ENCODE results near the gene SOWAHB.
"Not testable (repeated sequence)": the region's sequence is repeated elsewhere in the genome, so short reads cannot be mapped to it uniquely, and the experiment has no call there.

The SOWAHB gene

DNA sequence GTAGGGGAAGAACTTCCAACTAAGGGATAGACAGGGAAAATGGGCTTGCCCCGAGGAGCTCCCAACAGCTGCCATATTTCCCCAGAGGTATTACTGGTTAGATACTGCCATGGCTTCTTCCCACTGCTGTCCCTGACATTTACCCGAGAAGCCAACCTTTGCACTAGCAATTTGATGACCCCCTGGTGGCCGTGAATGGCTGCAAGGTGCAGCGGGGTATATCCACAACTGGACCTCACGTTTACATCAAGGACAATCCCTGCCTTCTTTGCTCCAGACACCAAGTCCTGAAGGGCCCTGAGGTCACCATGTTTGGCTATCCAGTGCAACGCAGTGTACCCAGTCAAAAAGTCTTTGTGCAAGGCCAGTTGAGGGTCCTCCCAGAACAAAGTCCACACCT is 2.3 kb downstream of the SOWAHB start:
- no peak for DNase-seq

- DNase-seq, result no peak
Observed at GRCh38 chr4:76894537-76895255, 3.2 kb downstream of the SOWAHB start.

DNA sequence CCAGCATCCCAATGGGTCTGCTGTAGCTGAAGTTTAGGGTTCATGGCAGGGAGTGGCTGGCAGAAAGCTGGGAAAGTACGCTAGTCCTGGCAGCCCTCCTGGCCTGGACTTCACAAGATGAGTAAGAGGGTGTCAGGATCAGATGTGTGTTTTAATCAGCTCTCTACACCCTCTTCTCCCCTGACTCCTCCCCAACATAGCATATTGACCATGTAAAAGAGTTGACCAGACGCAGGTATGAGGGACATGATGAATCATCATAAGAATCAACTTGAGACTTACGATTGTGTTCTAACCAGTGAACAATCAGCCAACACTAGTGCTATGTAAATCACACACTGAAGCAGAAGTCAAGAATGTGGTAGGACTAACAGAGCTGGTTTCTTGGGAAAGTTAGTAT is 5.3 kb downstream of the SOWAHB start:
- DNase-seq, result no peak

GRCh38 chr4:76892001-76892400 is 5.9 kb downstream of the SOWAHB start:
- no peak for DNase-seq

GRCh38 chr4:76886848-76887441 is 11.0 kb downstream of the SOWAHB start:
- DNase-seq, result no peak

DNA sequence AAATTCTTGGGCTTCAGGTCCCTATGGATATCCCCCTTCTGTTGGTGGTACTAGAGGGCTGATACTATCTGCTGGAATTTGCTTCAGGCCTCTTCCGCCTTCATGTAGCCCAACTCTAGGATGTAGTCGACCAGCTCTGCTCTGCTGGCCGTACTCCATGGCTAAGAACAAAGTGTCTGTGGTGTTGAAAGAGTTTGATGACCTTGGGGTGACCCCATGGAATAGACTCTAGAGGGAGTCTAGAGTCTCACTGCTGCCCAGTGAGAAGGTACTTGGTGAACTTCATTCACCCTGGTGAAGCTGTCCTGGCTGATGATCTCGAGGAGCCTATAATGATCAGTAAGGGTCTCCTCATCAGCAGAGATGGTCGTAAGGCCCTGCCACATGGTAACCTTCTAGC is 11.7 kb downstream of the SOWAHB start:
- DNase-seq, result no peak

DNA sequence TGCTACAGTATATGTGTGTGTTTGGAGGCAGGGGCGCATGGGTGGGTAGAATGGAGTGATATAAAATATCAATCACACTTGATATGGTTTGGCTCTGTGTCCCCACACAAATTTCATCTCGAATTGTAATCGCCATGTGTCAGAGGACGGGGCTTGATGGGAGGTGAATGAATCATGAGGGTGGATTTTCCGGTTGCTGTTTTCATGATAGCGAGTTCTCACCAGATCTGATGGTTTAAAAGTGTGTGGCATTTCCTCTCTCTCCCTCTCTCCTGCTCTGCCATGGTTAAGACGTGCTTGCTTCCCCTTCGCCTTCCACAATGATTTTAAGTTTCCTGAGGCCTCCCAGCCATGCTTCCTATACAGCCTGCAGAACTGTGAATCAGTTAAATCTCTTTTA is 14.8 kb downstream of the SOWAHB start:
- no peak for DNase-seq

DNA sequence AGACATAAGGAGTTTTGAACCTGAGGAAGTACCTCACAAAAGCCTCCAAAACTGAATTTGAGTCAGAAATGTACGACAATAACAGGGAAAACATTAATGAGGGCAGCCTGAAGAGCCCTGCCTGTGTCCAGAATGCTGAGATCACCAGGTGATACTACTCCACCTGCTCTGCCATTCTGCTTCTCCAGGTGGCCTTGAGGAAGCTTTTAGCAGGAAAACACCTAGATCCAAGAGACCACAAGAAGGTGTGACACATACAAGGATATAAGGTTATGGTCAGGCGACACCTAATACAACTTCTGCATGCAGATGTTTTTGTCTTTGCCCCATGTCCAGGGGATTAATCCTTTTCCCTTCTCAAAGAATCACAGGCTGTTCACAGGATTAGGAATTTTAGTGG is 15.3 kb downstream of the SOWAHB start:
- DNase-seq, result no peak

DNA sequence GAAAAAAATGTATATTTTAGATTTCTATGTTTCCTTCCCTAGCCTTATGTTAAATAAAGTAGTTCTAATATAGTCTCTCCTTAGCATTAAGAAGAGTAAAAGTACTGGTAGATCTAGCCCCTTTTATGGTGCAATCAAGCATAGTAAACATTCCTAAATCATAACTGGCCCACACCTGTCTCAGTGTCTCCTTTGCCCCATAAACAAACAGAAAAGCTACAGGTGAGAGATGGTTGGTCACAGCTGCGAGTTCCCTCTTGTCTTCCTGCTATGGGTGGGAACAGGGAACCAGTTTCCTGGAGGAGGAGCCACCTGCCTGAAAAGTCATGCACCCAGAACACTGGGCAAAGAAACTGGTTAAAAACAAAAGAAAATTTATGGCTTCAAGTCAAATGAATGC is 16.6 kb downstream of the SOWAHB start:
- DNase-seq, result peak; percentile 4

DNA sequence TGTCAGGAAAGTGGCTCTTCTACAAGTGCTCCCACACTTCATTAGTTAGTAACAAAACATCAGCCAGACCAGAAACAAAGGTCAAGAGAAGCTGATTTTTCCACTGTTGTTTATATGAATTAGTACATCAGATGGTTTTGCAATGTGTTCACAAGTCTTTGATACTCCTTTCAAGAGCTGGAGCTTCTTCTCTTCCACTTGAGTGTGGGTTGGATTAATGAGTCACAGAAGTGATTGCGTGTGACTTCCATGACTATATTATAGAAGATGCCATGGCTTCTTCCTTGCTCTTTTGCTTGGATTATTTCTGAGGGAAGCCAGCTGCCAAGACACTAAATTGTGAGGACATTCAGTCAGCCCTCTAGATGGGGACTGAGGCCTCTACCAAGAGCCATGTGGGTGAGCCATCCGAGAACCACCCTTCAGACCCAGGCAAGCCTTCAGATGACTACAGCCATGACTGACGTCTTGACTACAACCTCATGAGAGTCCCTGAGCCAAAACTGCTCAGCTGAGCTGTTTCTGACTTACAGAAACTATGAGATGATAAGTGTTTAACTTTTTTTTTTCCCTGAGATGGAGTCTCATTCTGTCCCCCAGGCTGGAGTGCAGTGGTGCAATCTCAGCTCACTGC is 18.1 kb downstream of the SOWAHB start:
- no peak for DNase-seq

- not testable (repeated sequence) for DNase-seq
Observed at GRCh38 chr4:76878641-76879165, 19.2 kb downstream of the SOWAHB start.

- DNase-seq, result no peak
Observed at GRCh38 chr4:76874176-76874575, 23.8 kb downstream of the SOWAHB start.

GRCh38 chr4:76873495-76873894 is 24.4 kb downstream of the SOWAHB start:
- no peak for DNase-seq

- DNase-seq, result no peak
Observed at GRCh38 chr4:76872556-76872955, 25.4 kb downstream of the SOWAHB start.

GRCh38 chr4:76868780-76869179 is 29.2 kb downstream of the SOWAHB start:
- not testable (repeated sequence) for DNase-seq

DNA sequence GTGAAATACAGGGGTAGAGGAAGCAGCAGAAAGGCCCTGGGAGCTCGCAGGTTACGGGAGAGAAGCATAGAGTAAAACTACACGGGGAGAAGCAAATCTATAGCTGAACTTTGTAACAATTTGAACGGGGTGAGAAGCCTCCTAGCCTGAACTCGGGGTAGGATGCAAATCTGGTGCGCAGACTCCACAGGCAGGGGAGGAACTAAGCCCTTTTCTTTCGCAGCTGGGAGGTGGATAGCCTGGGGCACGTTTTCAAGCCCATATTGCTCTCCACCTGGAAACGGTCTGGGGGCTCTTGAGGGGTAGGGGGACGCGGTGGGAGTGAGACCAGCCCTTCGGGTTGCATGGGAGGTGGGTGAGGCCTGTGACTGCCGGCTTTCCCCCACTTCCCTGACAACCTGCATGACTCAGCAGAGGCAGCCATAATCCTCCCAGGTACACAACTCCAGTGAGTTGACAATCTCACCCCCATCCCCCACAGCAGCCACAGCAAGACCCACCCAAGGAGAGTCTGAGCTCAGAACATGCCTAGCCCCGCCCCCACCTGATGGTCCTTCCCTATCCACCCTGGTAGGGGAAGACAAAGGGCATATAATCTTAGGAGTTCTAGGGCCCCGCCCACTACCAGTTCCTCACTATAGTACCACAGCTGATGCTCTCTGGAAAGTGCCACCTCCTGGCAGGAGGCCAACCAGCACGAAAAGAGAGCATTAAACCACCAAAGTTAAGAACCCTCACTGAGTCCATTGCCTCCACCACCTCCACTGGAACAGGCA is 29.9 kb downstream of the SOWAHB start:
- DNase-seq, result no peak

DNA sequence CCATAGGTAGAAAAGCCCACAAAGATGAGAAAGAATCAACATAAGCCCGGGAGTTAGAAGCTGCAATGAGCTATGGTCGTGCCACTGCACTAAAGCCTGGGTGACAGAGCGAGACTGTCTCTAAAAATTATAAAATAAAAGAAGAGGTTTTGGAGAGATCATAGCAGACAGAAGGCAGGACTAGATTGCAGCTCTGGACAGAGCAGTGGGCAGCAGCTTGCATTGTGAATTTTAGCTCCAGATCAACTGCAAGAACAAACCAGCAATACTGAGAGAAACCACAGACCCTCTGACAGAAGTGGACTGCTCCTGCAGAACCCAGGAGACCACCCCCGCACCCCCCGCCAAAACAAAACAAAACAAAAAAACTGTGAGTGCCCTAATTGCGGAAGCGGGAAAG is 30.6 kb downstream of the SOWAHB start:
- no peak for DNase-seq

DNA sequence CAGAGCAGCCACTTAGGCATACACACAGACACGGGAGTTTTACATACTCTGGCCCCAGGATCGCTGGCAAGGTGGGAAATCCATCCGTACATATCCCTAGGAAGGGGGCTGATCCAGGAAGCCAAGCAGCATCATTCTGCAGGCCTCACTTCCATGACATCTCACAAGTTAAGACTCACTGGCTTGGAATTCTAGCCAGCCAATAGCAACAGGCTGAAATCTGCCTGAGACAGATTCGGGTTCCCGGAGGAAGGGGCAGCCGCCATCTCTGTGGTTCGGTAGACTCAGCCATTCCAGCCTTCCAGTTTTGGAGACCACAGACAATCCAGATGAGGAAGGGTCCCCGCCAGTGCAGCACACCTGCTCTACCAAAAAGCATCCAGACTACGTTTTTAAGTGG is 31.3 kb downstream of the SOWAHB start:
- no peak for DNase-seq

GRCh38 chr4:76858319-76858718 is 39.6 kb downstream of the SOWAHB start:
- no peak for DNase-seq

DNA sequence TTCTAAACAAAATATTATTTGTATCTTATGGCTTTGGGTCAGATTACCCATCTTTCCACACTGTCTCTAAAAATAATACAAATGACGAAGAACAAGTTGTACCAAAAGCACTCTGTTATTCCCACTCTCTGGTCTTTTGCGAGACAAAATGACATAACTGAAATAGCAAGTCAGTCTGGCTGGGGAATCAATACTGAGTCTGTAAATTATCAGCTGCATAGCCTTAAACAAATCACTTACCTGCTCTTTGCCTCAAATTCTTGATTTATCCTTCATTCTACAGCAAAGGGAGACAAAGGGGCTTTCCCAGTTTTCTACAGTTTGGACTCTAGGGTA is 40.9 kb downstream of the SOWAHB start:
- DNase-seq, result no peak

DNA sequence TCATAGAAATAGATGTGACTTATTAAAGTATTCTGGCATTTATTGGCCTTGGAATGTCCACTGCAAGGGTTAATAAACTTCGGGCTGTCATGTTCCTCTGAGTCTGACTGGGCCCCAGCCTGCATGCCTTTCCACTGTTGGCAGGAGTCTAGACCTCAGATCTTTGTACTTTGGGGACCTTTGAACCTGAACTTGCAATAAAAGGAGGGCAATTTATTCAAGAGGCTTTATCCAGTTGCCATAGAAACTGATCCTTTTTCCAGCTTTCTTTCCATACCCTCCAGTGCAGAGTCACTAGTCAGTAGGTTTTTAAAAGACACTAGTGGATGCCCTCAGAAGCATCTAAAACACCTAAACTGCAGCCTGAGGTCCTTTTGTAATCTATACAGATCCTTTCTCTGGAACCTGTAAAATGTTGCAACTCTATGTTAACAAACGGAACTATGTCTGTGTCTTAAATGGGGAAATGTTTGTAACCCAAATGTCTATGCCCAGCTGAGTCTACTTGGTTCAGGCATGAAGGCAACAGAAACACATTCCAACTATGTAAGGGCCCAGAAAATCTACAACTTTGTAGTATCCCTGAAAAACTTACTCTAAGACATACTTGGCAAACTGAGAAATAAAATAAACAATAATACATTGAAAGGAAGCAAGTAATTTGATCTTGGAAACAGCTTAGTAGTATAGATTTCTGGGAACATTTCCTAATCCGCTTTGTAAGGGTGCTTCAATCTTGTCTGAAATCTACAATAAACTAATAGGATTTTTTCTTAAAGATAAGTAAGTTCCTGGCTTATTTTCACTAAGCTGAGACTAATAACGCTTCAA is 41.5 kb downstream of the SOWAHB start:
- no peak for DNase-seq

DNA sequence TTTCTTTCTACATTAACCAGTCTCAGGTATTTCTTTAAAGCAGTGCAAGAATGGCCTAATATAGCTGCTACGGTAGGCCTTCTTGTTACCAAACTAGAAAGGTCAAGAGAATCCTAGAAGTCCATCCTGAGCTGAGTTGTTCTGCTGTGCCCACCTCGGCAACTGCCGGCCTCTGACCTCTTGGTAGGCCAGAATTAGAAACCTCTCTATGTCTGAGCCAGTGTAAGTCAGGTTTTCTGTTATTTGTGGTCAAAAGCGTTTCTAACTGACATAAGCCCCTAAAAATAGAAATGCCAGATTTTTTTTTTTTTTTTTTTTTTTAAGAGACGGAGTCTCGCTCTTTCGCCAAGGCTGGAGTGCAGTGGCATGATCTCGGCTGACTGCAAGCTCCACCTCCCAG is 43.1 kb downstream of the SOWAHB start:
- DNase-seq, result no peak

DNA sequence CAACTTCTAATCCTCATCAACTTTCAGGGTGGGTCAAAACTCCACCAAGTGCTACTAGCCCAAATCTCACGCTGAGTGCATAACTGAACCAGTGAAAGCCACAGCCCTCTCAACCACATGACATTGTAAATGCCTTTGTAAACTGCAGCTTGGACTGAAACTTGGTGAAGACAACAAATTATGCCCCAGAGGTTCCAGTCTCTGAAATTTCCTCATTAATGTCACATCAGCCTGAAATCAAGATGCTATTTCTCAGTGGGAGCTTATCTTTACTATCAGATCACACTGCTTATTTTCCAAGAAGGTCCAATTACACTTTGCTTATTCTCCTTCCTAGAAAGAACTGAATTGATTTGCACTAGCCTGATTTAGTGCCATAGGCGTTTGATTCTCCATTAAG is 46.6 kb downstream of the SOWAHB start:
- DNase-seq, result no peak

Data from NCI-H1092 treated with DMSO at 0.1 percent for 48 hours (cell line).